ENCODE results near the gene ESPL1. TPM values are rescaled to one million over a fixed set of nuclear protein-coding genes. Genes with fewer than 3 reads are reported as not detected.

The ESPL1 gene
- polyA plus RNA-seq, 3 donors = 0.79 TPM; not detected in 2

- H3K4me3 Mint-ChIP-seq = no peak overlapping the region
- H2AFZ ChIP-seq (ENCODE audit: insufficient read depth, low read depth, low read length, poor library complexity, severe bottlenecking) = no peak overlapping the region
- no peaks in the 10 kb centered on the region for H3K4me1 ChIP-seq (ENCODE audit: control insufficient read depth in 1 of 2, insufficient read depth in 2 of 2, low read length in 2 of 2)
- no peak overlapping the region for H3K27ac ChIP-seq (ENCODE audit: low read depth in 1 of 2, low read length in 2 of 2)
- no peaks in the 10 kb centered on the region for H4K20me1 ChIP-seq (ENCODE audit: insufficient read depth, low read length)
- no peak for DNase-seq
- no peaks in the 10 kb centered on the region for H3K27me3 Mint-ChIP-seq (ENCODE audit: low read depth in 3 of 3)
- no peaks in the 10 kb centered on the region for H3K4me1 Mint-ChIP-seq
- H3K4me3 ChIP-seq (replicated peaks in 1 of 3; ENCODE audit: low read depth in 2 of 3, low read length in 3 of 3) = no peak overlapping the region
- H3K79me2 ChIP-seq (ENCODE audit: insufficient read depth, low read length) = no peaks in the 10 kb centered on the region
- peaks cover 62 to 94% of the 10 kb centered on the region in 2 donors for H3K36me3 ChIP-seq (replicated peaks in 1 of 2; ENCODE audit: control insufficient read depth in 1 of 2, insufficient read depth in 2 of 2, low read length in 2 of 2)
- TF ChIP-seq CTCF (IDR thresholded peaks at IDR 0.05) = no peak
- no peak overlapping the region for H3K4me2 ChIP-seq (replicated peaks; ENCODE audit: extremely low read depth, low read length, poor library complexity, severe bottlenecking)
- H3K27ac Mint-ChIP-seq = peak overlapping the region in 1 of 7 donors; percentile 37
- H3K9ac ChIP-seq (ENCODE audit: insufficient read depth, low read length, poor library complexity, severe bottlenecking) = no peak overlapping the region
- intact Hi-C loops (cut with micrococcal nuclease) = no loop called here
- H3K36me3 Mint-ChIP-seq = peaks cover 54 to 91% of the 10 kb centered on the region in 2 donors
- no peaks in the 10 kb centered on the region for H3K9me3 Mint-ChIP-seq
- H3K27me3 ChIP-seq (ENCODE audit: control insufficient read depth in 2 of 2, insufficient read depth in 2 of 2, low read length in 2 of 2) = no peaks in the 10 kb centered on the region
- WGBS (ENCODE audit: insufficient coverage) = 100% methylated on average over 3 of the region's 3 CpGs
- H3K9me3 ChIP-seq (replicated peaks in 1 of 2; ENCODE audit: control insufficient read depth in 1 of 2, insufficient read depth in 1 of 2, low read length in 2 of 2) = no peaks in the 10 kb centered on the region
Observed at GRCh38 chr12:53279283-53279869, 11.3 kb downstream of the ESPL1 start.

- Histone ChIP-seq H3K4me3 (replicated peaks in 1 of 3; ENCODE audit: low read depth in 2 of 3, low read length in 3 of 3) (no peak overlapping the region), H4K20me1 (ENCODE audit: insufficient read depth, low read length) (no peaks in the 10 kb centered on the region), H3K4me2 (replicated peaks; ENCODE audit: extremely low read depth, low read length, poor library complexity, severe bottlenecking) (no peak overlapping the region), H3K9ac (ENCODE audit: insufficient read depth, low read length, poor library complexity, severe bottlenecking) (no peak overlapping the region), H2AFZ (ENCODE audit: insufficient read depth, low read depth, low read length, poor library complexity, severe bottlenecking) (no peak overlapping the region), H3K27ac (ENCODE audit: low read depth in 1 of 2, low read length in 2 of 2) (no peak overlapping the region), H3K9me3 (replicated peaks in 1 of 2; ENCODE audit: control insufficient read depth in 1 of 2, insufficient read depth in 1 of 2, low read length in 2 of 2) (no peaks in the 10 kb centered on the region), H3K4me1 (ENCODE audit: control insufficient read depth in 1 of 2, insufficient read depth in 2 of 2, low read length in 2 of 2) (no peaks in the 10 kb centered on the region), H3K79me2 (ENCODE audit: insufficient read depth, low read length) (no peaks in the 10 kb centered on the region), H3K27me3 (ENCODE audit: control insufficient read depth in 2 of 2, insufficient read depth in 2 of 2, low read length in 2 of 2) (no peaks in the 10 kb centered on the region), H3K36me3 (replicated peaks in 1 of 2; ENCODE audit: control insufficient read depth in 1 of 2, insufficient read depth in 2 of 2, low read length in 2 of 2) (peaks cover 60 to 89% of the 10 kb centered on the region in 2 donors)
- no peak for DNase-seq
- intact Hi-C loops (cut with micrococcal nuclease) = no loop called here
- peaks cover 51 to 91% of the 10 kb centered on the region in 2 donors for H3K36me3 Mint-ChIP-seq
- no peak for TF ChIP-seq CTCF (IDR thresholded peaks at IDR 0.05)
- no peaks in the 10 kb centered on the region for H3K9me3 Mint-ChIP-seq
- H3K27ac Mint-ChIP-seq = peak overlapping the region in 3 of 7 donors; percentile 37 to 68 (median 44)
- WGBS (ENCODE audit: insufficient coverage) = 95% methylated on average over 2 of the region's 9 CpGs
- no peaks in the 10 kb centered on the region for H3K4me1 Mint-ChIP-seq
- no peaks in the 10 kb centered on the region for H3K27me3 Mint-ChIP-seq (ENCODE audit: low read depth in 3 of 3)
- no peak overlapping the region for H3K4me3 Mint-ChIP-seq
Observed at GRCh38 chr12:53279888-53280498, 11.9 kb downstream of the ESPL1 start.
